IMR-90 (cell line): Measurements from ENCODE around the gene NOG.

Experiments used
- BHLHE40 ChIP-seq: fragments of 150-350 bp; IDR thresholded peaks from 2 replicates; pipeline ENCODE4 v1.6.1; 2016; ENCODE audit warnings: mild to moderate bottlenecking, low read depth, low read length
- CEBPB ChIP-seq: IDR thresholded peaks from 2 replicates; pipeline ENCODE4 v1.6.1; 2012; ENCODE audit warnings: low read depth, low read length, improper control_type of control experiment
- FOS ChIP-seq: fragments of 150-350 bp; IDR thresholded peaks from 2 replicates; pipeline ENCODE4 v1.6.1; 2016; ENCODE audit warnings: low read depth, low read length
- MAFK ChIP-seq: IDR thresholded peaks from 2 replicates; pipeline ENCODE4 v1.6.1; 2012; ENCODE audit warnings: low read depth, low read length, improper control_type of control experiment
- MXI1 ChIP-seq: IDR thresholded peaks from 2 replicates; pipeline ENCODE4 v1.6.1; 2012; ENCODE audit warnings: low read depth, mild to moderate bottlenecking, low read length, moderate library complexity, borderline replicate concordance
- POLR2A ChIP-seq: IDR thresholded peaks from 2 replicates; pipeline ENCODE4 v1.6.1; 2012; ENCODE audit warnings: mild to moderate bottlenecking, low read depth, low read length
- RFX5 ChIP-seq: IDR thresholded peaks from 2 replicates; pipeline ENCODE4 v1.8.0; 2012; ENCODE audit warnings: low read depth, mild to moderate bottlenecking, low read length, moderate library complexity
- SMC3 ChIP-seq: fragments of 150-350 bp; IDR thresholded peaks from 2 replicates; pipeline ENCODE4 v1.6.1; 2016; ENCODE audit warnings: low read depth, mild to moderate bottlenecking, antibody characterized with exemption, low read length, moderate library complexity
- TF ChIP-seq, protein P1 (sequence below): conservative IDR thresholded peaks from 2 replicates; pipeline ENCODE4 v1.5.1; 2012; ENCODE audit warnings: mild to moderate bottlenecking, low read depth, low read length, improper control_type of control experiment

DNA sequence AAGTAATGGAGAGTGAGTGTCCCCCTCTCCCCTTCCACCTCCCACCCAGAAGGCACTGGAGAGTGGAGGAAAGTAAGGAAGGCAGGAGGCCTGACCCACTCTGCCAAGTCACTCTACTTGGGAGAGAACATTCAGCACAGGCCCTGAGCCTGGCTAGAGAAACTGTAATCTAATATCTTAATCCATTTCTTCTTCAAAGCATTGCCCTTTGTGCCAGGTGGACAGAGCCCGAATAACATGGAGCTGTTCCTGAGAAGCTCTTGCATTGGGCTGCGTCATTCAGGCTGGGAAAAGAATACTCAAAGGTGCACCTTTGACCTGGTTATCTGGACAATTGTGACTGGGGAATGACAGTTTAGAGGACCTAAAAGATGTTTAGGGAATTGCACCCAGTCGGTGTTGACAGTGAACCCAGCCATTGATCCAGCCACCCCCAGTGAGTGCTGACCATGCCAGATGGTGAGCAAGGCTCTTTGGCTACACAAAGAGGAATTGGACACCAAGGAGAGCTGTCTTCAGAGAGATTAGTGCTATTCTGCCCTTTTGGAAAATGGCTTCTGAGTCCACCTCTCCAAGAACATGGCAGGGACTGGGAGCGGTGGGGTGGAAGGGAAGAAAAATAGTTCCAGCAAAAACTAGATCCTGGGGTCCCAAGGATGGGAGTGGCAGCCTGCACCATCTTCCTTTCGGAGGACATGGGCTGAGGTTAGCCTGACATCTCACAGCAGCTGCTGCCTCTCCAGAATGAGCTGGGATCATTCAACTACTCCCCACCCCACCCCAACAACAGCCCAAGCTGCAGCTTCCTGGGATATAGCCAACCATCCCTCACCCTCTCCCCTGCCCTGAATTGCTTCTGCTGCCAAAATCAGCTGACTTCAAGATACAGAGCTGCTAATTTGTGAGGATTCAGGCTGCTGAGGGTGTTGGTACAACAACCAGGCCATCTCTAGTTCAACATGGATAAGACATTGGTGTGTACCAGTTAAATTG lies 11.6 kb upstream of the NOG start:
- no peak for TF ChIP-seq FOS
- TF ChIP-seq, protein P1, sequence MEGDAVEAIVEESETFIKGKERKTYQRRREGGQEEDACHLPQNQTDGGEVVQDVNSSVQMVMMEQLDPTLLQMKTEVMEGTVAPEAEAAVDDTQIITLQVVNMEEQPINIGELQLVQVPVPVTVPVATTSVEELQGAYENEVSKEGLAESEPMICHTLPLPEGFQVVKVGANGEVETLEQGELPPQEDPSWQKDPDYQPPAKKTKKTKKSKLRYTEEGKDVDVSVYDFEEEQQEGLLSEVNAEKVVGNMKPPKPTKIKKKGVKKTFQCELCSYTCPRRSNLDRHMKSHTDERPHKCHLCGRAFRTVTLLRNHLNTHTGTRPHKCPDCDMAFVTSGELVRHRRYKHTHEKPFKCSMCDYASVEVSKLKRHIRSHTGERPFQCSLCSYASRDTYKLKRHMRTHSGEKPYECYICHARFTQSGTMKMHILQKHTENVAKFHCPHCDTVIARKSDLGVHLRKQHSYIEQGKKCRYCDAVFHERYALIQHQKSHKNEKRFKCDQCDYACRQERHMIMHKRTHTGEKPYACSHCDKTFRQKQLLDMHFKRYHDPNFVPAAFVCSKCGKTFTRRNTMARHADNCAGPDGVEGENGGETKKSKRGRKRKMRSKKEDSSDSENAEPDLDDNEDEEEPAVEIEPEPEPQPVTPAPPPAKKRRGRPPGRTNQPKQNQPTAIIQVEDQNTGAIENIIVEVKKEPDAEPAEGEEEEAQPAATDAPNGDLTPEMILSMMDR, result no peak
- no peak for TF ChIP-seq POLR2A
- no peak for TF ChIP-seq MAFK
- no peak for TF ChIP-seq RFX5
- TF ChIP-seq SMC3, result no peak
- no peak for TF ChIP-seq MXI1
- no peak for TF ChIP-seq CEBPB
- no peak for TF ChIP-seq BHLHE40
